ENCODE results near the gene GATD1.

GRCh38 chr11:721247-721740, 56.0 kb downstream of the GATD1 start:
- TF ChIP-seq POLR2AphosphoS5 (IDR thresholded peaks at IDR 0.05) (no peak), POLR2A (IDR thresholded peaks at IDR 0.05) (no peak)
